Breast epithelium (tissue), 4 donors: ENCODE measurements around the gene ADD3. TPM values are rescaled to one million over a fixed set of nuclear protein-coding genes. Genes with fewer than 3 reads are reported as not detected.

Source experiments
- DNase-seq, 2 donors: peaks; one replicate each; pipeline ENCODE4 v3.0.0-alpha.2; 2019; ENCODE audit warnings: low spot score in 2 of 2
- H3K27ac ChIP-seq, 2 donors: fragments of 200-600 bp; sonication (generic) in 1 of 2; one replicate each; pipeline ENCODE4 v1.5.1; 2016 to 2019; ENCODE audit warnings: mild to moderate bottlenecking in 1 of 2
- H3K27me3 ChIP-seq, 2 donors: fragments of 200-600 bp; sonication (generic) in 1 of 2; one replicate each; pipeline versions ENCODE4 v1.5.1 to v1.6.0; 2017 to 2019; ENCODE audit warnings: control low read depth in 1 of 2, mild to moderate bottlenecking in 1 of 2
- H3K36me3 ChIP-seq: fragments of 200-600 bp; one replicate; pipeline ENCODE4 v1.5.1; 2019
- H3K4me1 ChIP-seq, 2 donors: fragments of 200-600 bp; sonication (generic); one replicate each; pipeline ENCODE4 v1.5.1; 2016 to 2019; ENCODE audit warnings: control low read depth in 1 of 2
- H3K4me3 ChIP-seq, 3 donors: fragments of 200-600 bp; sonication (generic); 1 replicate in 2 of 3; 2 replicates in 1 of 3; pipeline ENCODE4 v1.5.1; 2016 to 2019; ENCODE audit warnings: mild to moderate bottlenecking in 3 of 3, moderate library complexity in 2 of 3
- H3K9me3 ChIP-seq, 2 donors: fragments of 200-600 bp; sonication (generic) in 1 of 2; one replicate each; pipeline ENCODE4 v1.5.1; 2016 to 2019; ENCODE audit warnings: control low read depth in 1 of 2
- CTCF ChIP-seq, 3 donors: fragments of 450-650 bp; IDR thresholded peaks; one replicate each; pipeline ENCODE4 v1.5.1; 2016 to 2017; ENCODE audit warnings: antibody characterized with exemption in 3 of 3, mild to moderate bottlenecking in 3 of 3, moderate library complexity in 3 of 3
- POLR2A ChIP-seq: fragments of 450-650 bp; IDR thresholded peaks from one replicate; pipeline ENCODE4 v1.6.1; 2016; ENCODE audit warnings: antibody characterized with exemption, mild to moderate bottlenecking, moderate library complexity
- POLR2AphosphoS5 ChIP-seq, 3 donors: sonication (generic); formaldehyde crosslinking; IDR thresholded peaks; one replicate each; pipeline ENCODE4 v1.6.1; 2017; ENCODE audit warnings: antibody characterized with exemption in 3 of 3
- intact Hi-C: fragments of 100-400 bp; cut with DNase I; formaldehyde crosslinking; loops from one replicate; pipeline ENCODE4 v1.15.1; 2023; ENCODE audit warnings: low total_unique reads
- total RNA-seq, 3 donors: library from RNA; depleted of rRNA; stranded (reverse); fragments of >200 nt; gene quantifications; one replicate each; pipeline ENCODE4 v1.1.0, GENCODE V29; 2016

The ADD3 gene
- total RNA-seq, 3 donors from 2014 or later, result 208 to 458 (median 347) TPM

DNA sequence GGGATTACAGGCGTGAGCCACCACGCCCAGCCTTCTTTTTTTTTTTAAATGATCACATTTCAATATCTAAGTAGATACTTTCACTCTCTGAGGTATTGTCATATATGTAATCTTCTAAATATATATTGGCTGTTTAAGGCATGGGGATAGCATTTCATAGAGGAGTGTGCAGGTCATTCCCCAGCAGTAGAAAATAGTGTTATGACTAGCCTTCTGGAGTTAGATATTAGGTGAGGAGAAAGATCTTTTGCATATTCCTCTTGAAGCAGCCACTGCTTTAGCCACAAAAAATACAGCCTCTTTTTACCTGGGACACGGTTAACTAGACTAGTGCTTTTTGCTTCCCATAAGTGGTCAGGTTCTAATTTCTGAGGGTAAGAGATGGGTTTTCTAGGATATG is 28.9 kb downstream of the ADD3 start:
- DNase-seq, result no peak
- no peaks in the 10 kb centered on the region for H3K36me3 ChIP-seq
- H3K4me3 ChIP-seq, result no peak overlapping the region
- no peak overlapping the region for H3K27ac ChIP-seq
- no peaks in the 10 kb centered on the region for H3K27me3 ChIP-seq
- H3K9me3 ChIP-seq, result no peaks in the 10 kb centered on the region
- TF ChIP-seq CTCF (IDR thresholded peaks at IDR 0.05) (no peak), POLR2AphosphoS5 (IDR thresholded peaks at IDR 0.05) (no peak), POLR2A (no peak)
- peaks cover 0 to 4% of the 10 kb centered on the region in 2 donors for H3K4me1 ChIP-seq
- intact Hi-C loops, result no loop called here

GRCh38 chr10:110039254-110039653 is 31.5 kb downstream of the ADD3 start:
- intact Hi-C loops, result no loop called here
- Histone ChIP-seq H3K9me3 (no peaks in the 10 kb centered on the region), H3K27ac (no peak overlapping the region), H3K4me3 (no peak overlapping the region), H3K36me3 (no peaks in the 10 kb centered on the region), H3K4me1 (no peaks in the 10 kb centered on the region), H3K27me3 (no peaks in the 10 kb centered on the region)
- no peak for TF ChIP-seq POLR2AphosphoS5 (IDR thresholded peaks at IDR 0.05)
- no peak for TF ChIP-seq CTCF (IDR thresholded peaks at IDR 0.05)
- no peak for TF ChIP-seq POLR2A
- no peak for DNase-seq

DNA sequence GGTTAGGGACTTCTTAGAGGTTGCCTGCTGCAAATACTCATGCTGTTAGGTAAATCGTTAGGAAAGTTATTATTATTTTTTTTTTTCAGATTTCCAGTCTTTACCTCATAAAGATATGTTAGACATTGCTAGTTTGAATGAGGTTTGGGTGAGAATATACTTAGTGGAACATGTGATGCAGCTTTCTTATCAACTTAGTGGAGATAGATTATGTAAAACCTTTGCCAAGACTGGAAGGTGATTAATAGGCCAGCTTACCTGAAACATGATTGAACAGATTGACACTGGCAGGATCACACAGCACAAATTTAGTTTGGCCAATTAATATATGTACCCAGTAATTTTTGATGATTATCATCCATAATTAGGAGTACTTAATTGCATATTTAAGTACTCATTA is 32.3 kb downstream of the ADD3 start:
- Histone ChIP-seq H3K27me3 (no peaks in the 10 kb centered on the region), H3K36me3 (no peaks in the 10 kb centered on the region), H3K9me3 (no peaks in the 10 kb centered on the region), H3K27ac (no peak overlapping the region), H3K4me3 (no peak overlapping the region), H3K4me1 (no peaks in the 10 kb centered on the region)
- TF ChIP-seq CTCF (IDR thresholded peaks at IDR 0.05) (no peak), POLR2A (no peak), POLR2AphosphoS5 (IDR thresholded peaks at IDR 0.05) (no peak)
- intact Hi-C loops, result no loop called here
- DNase-seq, result no peak

DNA sequence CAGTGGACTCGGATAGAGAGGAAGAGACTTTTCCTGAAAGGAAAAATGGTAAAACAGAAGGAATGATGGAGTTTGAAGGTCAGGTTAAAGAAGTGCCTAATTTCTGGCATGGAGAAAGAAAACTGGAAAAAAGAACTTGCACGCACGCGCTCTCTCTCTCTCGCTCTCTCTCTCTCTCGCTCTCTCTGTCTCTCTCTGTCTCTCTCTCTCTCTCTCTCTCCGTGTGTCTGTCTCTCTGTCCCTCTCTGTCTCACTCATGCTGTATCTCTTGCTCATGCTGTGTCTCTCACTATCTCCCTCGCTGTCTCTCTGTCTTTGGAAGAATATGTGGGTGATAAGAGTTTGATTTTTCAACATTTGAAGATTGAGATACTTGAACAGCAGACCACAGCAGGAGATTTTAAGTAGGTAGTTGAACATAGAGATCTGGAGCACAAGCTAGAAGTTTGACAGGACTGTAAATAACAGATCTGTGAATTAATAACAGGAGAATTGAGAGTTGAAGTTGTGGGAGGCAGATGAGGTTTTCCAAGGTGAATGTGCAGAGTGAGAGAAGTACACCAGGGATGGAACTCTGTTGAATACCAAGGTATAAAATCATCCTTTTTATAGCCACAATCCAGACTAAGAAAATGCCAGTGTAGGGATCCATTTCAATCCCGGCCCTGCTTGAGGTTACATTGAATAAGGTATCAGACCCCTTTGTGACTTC is 33.1 kb downstream of the ADD3 start:
- intact Hi-C loops, result no loop called here
- Histone ChIP-seq H3K4me1 (no peaks in the 10 kb centered on the region), H3K4me3 (no peak overlapping the region), H3K9me3 (no peaks in the 10 kb centered on the region), H3K27ac (no peak overlapping the region), H3K27me3 (no peaks in the 10 kb centered on the region), H3K36me3 (no peaks in the 10 kb centered on the region)
- TF ChIP-seq CTCF (IDR thresholded peaks at IDR 0.05), result no peak
- no peak for TF ChIP-seq POLR2AphosphoS5 (IDR thresholded peaks at IDR 0.05)
- no peak for TF ChIP-seq POLR2A
- DNase-seq, result no peak

GRCh38 chr10:110041479-110041829 is 33.7 kb downstream of the ADD3 start:
- no peak for DNase-seq
- no peak for TF ChIP-seq POLR2AphosphoS5 (IDR thresholded peaks at IDR 0.05)
- TF ChIP-seq CTCF (IDR thresholded peaks at IDR 0.05), result no peak
- intact Hi-C loops, result no loop called here

More at GRCh38 chr10:110041479-110041829, 33.7 kb downstream of the ADD3 start:
- H3K27me3 ChIP-seq, result no peaks in the 10 kb centered on the region
- no peaks in the 10 kb centered on the region for H3K9me3 ChIP-seq
- H3K27ac ChIP-seq, result no peak overlapping the region
- no peaks in the 10 kb centered on the region for H3K4me1 ChIP-seq
- no peaks in the 10 kb centered on the region for H3K36me3 ChIP-seq
- no peak overlapping the region for H3K4me3 ChIP-seq
